ENCODE data around the gene COLQ.
"Not testable (repeated sequence)": the region's sequence is repeated elsewhere in the genome, so short reads cannot be mapped to it uniquely, and the experiment has no call there.

The COLQ gene

DNA sequence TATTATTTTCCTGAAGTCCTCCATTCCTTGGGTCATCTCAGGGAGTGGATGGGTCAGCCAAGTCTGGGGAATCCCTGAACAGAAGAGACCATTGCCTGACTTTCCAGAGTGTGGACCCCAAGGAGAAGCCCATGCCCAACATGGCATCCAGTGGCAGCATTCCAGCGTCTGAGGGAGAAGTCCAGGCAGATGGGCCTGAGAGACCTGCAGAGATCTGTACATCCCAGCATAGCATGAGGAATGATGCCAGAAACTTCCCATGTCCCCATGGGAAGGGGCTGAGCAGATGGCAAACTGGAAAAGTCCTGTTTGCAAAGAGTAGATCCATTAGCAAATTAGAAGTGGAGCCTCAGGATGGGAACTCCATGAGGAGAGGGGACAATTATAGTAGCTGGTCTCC lies 17.6 kb upstream of the COLQ start:
- Histone ChIP-seq H3K36me3 (ENCODE audit: control insufficient read depth, insufficient read depth, low read length) (no peaks in the 10 kb centered on the region), H3K9me3 (ENCODE audit: control insufficient read depth, low read length) (no peaks in the 10 kb centered on the region), H3K27ac (ENCODE audit: low read depth, low read length, severe bottlenecking) (no peak overlapping the region), H3K4me1 (ENCODE audit: control insufficient read depth, insufficient read depth, low read length, poor library complexity, severe bottlenecking) (no peaks in the 10 kb centered on the region), H3K4me3 (ENCODE audit: extremely low read depth, insufficient read depth, low read length, poor library complexity, severe bottlenecking) (no peak overlapping the region)
- WGBS, 2 experiments (ENCODE audit: insufficient coverage in 2 of 2): 85 to 89% methylated on average over 1 of the region's 1 CpG

DNA sequence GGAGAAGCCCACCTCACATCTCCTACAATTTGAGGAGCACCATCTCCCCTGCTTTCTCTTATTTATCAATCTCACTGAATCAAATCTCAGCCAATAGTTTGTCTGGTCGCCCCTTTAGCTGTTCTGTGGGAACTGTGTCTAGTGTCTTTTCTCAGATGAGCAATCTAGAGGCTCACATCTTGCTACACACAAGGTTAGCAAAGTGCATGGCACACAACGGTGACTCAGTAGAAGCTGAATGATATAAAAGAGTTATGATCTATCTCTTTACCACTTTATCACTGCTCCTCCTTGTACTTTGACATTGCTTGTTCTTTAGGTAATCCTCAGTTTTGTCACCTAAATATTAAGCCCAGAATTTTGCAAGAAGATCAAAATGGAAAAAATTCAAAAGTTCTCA lies 16.8 kb upstream of the COLQ start:
- Histone ChIP-seq H3K36me3 (ENCODE audit: control insufficient read depth, insufficient read depth, low read length) (no peaks in the 10 kb centered on the region), H3K9me3 (ENCODE audit: control insufficient read depth, low read length) (no peaks in the 10 kb centered on the region), H3K4me1 (ENCODE audit: control insufficient read depth, insufficient read depth, low read length, poor library complexity, severe bottlenecking) (no peaks in the 10 kb centered on the region), H3K4me3 (ENCODE audit: extremely low read depth, insufficient read depth, low read length, poor library complexity, severe bottlenecking) (no peak overlapping the region), H3K27ac (ENCODE audit: low read depth, low read length, severe bottlenecking) (no peak overlapping the region)
- WGBS, 2 experiments (ENCODE audit: insufficient coverage in 2 of 2): 100% methylated on average over 1 of the region's 2 CpGs; no CpG with 5 or more reads in 1 of the 2 experiments

DNA sequence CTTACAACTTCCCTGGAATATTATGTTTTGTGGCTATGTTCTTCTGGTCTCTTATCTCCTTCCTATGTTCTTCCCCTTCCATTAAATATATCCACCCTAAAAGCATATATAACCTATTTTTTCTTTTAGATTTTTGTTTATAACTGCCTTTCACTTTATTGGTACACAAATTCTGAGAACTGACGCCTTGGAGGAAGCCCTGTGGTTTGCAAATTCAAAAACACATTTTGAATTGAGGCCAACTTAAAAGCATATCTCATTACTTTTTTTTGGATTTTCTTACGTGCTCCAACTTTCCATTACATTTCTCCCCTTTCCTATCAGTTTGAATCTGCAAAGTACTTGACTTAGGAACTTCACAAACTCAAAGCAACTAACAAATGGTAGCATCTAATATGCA lies 15.3 kb upstream of the COLQ start:
- Histone ChIP-seq H3K9me3 (ENCODE audit: control insufficient read depth, low read length) (no peaks in the 10 kb centered on the region), H3K4me1 (ENCODE audit: control insufficient read depth, insufficient read depth, low read length, poor library complexity, severe bottlenecking) (no peaks in the 10 kb centered on the region), H3K4me3 (ENCODE audit: extremely low read depth, insufficient read depth, low read length, poor library complexity, severe bottlenecking) (no peak overlapping the region), H3K27ac (ENCODE audit: low read depth, low read length, severe bottlenecking) (no peak overlapping the region), H3K36me3 (ENCODE audit: control insufficient read depth, insufficient read depth, low read length) (no peaks in the 10 kb centered on the region)
- WGBS, 2 experiments (ENCODE audit: insufficient coverage in 2 of 2): 83 to 92% methylated on average over 1 to 2 of the region's 2 CpGs

DNA sequence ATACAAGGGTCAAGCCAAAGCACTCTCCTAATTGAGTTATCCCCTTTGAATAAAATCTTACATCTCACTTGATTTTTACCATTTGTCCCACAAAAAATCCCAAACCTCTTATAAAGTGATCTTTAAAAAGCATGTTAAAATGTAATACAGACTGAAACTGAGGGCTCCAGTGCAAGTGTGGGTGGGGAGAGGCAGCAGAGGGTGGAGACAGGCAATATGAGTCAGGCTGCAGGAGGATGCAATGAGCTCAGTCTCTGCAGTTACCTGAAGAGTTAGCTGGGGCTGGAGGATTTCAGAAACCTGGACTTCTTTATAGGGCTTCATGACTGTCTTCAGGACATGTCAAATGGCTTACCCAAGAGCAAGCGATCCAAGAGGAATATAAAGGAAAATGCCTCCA lies 14.2 kb upstream of the COLQ start:
- 88 to 100% methylated on average over 1 of the region's 1 CpG for WGBS, 2 experiments (ENCODE audit: insufficient coverage in 2 of 2)
- H3K4me3 ChIP-seq (ENCODE audit: extremely low read depth, insufficient read depth, low read length, poor library complexity, severe bottlenecking): no peak overlapping the region
- no peaks in the 10 kb centered on the region for H3K9me3 ChIP-seq (ENCODE audit: control insufficient read depth, low read length)
- H3K36me3 ChIP-seq (ENCODE audit: control insufficient read depth, insufficient read depth, low read length): no peaks in the 10 kb centered on the region
- H3K4me1 ChIP-seq (ENCODE audit: control insufficient read depth, insufficient read depth, low read length, poor library complexity, severe bottlenecking): no peaks in the 10 kb centered on the region
- no peak overlapping the region for H3K27ac ChIP-seq (ENCODE audit: low read depth, low read length, severe bottlenecking)

DNA sequence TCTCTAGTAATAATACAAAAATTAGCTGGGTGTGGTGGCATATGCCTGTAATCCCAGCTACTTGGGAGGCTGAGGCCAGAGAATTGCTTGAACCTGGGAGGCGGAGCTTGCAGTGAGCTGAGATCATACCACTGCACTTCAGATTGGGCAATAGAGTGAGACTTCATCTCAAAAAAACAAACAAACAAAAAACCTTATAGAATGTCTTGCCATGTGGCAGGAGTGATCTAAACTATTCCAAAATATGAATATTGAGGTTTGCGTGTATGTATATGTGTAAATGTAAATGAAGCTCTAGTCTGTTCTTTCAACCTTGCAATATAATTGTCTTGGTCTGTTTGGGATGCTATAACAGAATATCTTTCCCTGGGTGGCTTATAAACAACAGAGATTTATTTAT lies 11.1 kb upstream of the COLQ start:
- not testable (repeated sequence) for H3K4me1 ChIP-seq (ENCODE audit: control insufficient read depth, insufficient read depth, low read length, poor library complexity, severe bottlenecking); H3K27ac ChIP-seq (ENCODE audit: low read depth, low read length, severe bottlenecking); H3K4me3 ChIP-seq (ENCODE audit: extremely low read depth, insufficient read depth, low read length, poor library complexity, severe bottlenecking); H3K36me3 ChIP-seq (ENCODE audit: control insufficient read depth, insufficient read depth, low read length); H3K9me3 ChIP-seq (ENCODE audit: control insufficient read depth, low read length)
- WGBS, 2 experiments (ENCODE audit: insufficient coverage in 2 of 2): 86% methylated on average over 1 of the region's 2 CpGs; no CpG with 5 or more reads in 1 of the 2 experiments

DNA sequence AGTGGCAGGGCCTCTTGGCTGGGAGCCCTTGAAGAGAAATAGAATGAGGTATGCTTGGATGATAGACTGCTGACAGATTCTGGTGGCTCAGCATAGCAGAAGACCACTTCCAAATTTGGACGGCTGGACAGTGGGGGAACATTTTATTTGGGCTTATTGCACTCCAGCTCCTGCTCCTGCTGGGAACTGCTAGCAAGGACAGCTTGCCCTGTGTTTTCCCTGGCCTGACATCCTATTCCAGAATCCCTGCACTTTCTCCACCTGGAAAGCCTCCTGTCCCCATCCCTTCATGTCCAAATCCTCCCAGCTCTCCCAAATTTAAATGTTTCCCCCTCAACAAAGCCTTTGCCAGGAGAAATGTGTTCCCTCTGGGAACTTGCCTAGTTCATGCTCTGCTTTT lies 9.8 kb upstream of the COLQ start:
- 75% methylated on average over 1 of the region's 1 CpG; no CpG with 5 or more reads in 1 of the 2 experiments for WGBS, 2 experiments (ENCODE audit: insufficient coverage in 2 of 2)
- H3K4me3 ChIP-seq (ENCODE audit: extremely low read depth, insufficient read depth, low read length, poor library complexity, severe bottlenecking): no peak overlapping the region

DNA sequence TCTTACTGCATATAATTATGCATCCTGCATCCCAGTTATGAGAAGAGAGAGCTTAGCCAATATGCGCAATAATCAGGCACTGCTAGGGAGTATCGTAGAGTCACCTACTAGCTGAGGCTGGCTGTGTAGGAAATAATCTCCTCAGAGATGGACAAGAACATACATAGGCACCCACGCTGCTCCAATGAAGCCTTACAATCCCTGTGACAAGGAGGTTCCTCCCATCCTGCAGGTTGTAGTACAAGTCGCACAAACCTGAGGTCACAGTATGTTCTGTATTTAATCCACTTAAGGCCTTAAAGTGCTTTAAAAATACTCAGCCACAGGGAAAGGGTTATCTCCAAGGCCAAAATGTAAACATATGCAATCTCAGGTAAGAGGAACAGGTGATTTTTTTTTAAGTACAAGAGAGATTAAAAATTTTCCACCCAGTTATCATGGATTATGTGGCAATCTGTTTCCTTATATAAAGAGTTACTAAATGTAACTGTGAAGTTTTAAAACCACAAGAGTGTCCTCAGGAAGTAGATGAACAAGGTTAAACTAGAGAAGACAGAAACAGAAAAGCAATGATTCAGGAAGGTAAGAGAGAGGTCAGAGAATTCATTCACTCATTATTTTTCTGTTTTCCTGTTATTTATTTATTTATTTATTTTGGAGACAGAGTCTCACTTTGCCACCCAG lies 7.5 kb upstream of the COLQ start:
- no peaks in the 10 kb centered on the region for H3K36me3 ChIP-seq (ENCODE audit: control insufficient read depth, insufficient read depth, low read length)
- no peak overlapping the region for H3K4me3 ChIP-seq (ENCODE audit: extremely low read depth, insufficient read depth, low read length, poor library complexity, severe bottlenecking)
- WGBS, 2 experiments (ENCODE audit: insufficient coverage in 2 of 2): 92 to 100% methylated on average over 1 to 3 of the region's 4 CpGs
- no peaks in the 10 kb centered on the region for H3K9me3 ChIP-seq (ENCODE audit: control insufficient read depth, low read length)
- H3K4me1 ChIP-seq (ENCODE audit: control insufficient read depth, insufficient read depth, low read length, poor library complexity, severe bottlenecking): peaks cover 3% of the 10 kb centered on the region
- H3K27ac ChIP-seq (ENCODE audit: low read depth, low read length, severe bottlenecking): no peak overlapping the region

More for the DNA sequence above, 9.8 kb upstream of the COLQ start:
- H3K36me3 ChIP-seq (ENCODE audit: control insufficient read depth, insufficient read depth, low read length): no peaks in the 10 kb centered on the region
- H3K27ac ChIP-seq (ENCODE audit: low read depth, low read length, severe bottlenecking): no peak overlapping the region
- H3K9me3 ChIP-seq (ENCODE audit: control insufficient read depth, low read length): no peaks in the 10 kb centered on the region
- peaks cover 3% of the 10 kb centered on the region for H3K4me1 ChIP-seq (ENCODE audit: control insufficient read depth, insufficient read depth, low read length, poor library complexity, severe bottlenecking)

DNA sequence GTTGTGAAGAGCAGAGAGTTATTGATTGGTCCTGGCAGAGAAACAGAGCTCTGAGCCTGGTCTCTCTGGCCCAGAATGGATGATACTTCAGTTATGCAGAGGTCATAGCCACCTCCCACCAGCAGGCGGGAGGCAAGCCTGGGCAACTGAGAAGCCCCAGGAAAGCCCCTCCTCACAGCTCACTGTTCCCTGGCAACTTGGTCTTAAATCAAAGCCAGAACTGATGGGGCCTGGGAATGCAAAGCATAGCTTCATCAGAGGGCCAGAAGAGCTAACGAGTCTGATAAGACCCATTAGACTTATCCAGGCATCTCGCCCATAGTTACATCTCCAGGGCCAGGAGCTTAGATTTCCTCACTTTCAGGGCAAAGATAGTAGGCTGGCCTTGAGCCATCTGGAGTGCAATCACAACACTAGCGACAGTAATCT lies 5.5 kb upstream of the COLQ start:
- Histone ChIP-seq H3K4me3 (ENCODE audit: extremely low read depth, insufficient read depth, low read length, poor library complexity, severe bottlenecking) (no peak overlapping the region), H3K4me1 (ENCODE audit: control insufficient read depth, insufficient read depth, low read length, poor library complexity, severe bottlenecking) (peaks cover 3% of the 10 kb centered on the region), H3K36me3 (ENCODE audit: control insufficient read depth, insufficient read depth, low read length) (no peaks in the 10 kb centered on the region), H3K27ac (ENCODE audit: low read depth, low read length, severe bottlenecking) (no peak overlapping the region), H3K9me3 (ENCODE audit: control insufficient read depth, low read length) (no peaks in the 10 kb centered on the region)
- WGBS, 2 experiments (ENCODE audit: insufficient coverage in 2 of 2): 40 to 41% methylated on average over 3 of the region's 4 CpGs

DNA sequence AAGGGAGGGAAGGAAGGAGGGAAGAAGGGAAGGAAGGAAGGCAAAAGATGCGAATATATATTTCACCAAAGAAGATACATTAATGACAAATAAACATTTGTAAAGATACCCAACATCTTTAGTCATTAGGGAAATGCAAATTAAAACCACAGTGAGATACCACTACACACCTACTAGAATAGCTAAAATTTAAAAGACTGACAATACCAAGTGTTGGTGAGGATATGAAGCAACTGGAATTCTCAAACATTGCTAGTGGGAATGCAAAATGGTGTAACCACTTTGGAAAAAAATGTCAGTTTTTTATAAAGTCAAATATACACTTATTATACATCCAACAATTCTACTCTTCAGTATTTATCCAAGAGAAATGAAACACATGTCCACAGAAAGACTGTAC lies 4.3 kb upstream of the COLQ start:
- WGBS, 2 experiments (ENCODE audit: insufficient coverage in 2 of 2): no CpG with 5 or more reads among the region's 1 CpG
- H3K9me3 ChIP-seq (ENCODE audit: control insufficient read depth, low read length): no peaks in the 10 kb centered on the region
- H3K27ac ChIP-seq (ENCODE audit: low read depth, low read length, severe bottlenecking): no peak overlapping the region

DNA sequence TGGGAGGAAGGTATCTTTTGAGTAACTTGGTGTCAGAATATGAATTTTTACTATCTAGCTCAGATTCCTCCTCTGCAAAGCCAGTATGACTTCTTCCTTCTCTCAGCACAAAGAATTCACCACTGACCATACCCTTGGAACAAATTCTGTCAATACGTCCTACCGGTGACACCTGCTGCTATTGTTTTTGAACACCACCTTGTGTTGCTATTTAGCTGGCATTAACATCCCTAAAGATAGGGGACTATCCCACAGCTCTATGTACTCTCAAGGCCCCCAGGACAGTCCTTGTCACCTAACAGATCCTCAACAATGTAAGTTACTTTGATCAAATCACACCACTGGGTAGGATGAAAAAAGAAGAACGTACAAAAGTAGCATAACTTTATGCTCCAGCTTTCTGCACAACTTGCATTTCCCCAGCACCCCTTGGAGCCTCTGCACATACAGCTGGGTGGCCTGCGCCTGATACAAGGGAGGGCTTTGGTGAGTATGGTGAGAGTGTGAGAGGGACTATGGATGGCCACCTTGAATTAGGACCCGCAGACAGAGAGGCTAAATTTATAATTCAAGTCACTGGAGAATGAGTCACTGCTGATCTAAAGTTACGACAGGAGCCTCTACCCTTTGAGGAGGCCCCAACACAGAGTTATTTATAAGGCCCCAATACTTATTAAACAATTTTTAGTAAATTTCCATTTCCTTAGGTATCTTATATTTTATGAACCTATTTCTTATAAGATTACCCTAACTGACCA lies 2.3 kb upstream of the COLQ start:
- H3K9me3 ChIP-seq (ENCODE audit: control insufficient read depth, low read length): no peaks in the 10 kb centered on the region
- H3K4me1 ChIP-seq (ENCODE audit: control insufficient read depth, insufficient read depth, low read length, poor library complexity, severe bottlenecking): peaks cover 14% of the 10 kb centered on the region
- no peak overlapping the region for H3K4me3 ChIP-seq (ENCODE audit: extremely low read depth, insufficient read depth, low read length, poor library complexity, severe bottlenecking)
- no peak overlapping the region for H3K27ac ChIP-seq (ENCODE audit: low read depth, low read length, severe bottlenecking)
- H3K36me3 ChIP-seq (ENCODE audit: control insufficient read depth, insufficient read depth, low read length): no peaks in the 10 kb centered on the region
- WGBS, 2 experiments (ENCODE audit: insufficient coverage in 2 of 2): 57 to 67% methylated on average over 3 of the region's 6 CpGs

More for the DNA sequence above, 4.3 kb upstream of the COLQ start:
- Histone ChIP-seq H3K36me3 (ENCODE audit: control insufficient read depth, insufficient read depth, low read length) (no peaks in the 10 kb centered on the region), H3K4me3 (ENCODE audit: extremely low read depth, insufficient read depth, low read length, poor library complexity, severe bottlenecking) (no peak overlapping the region), H3K4me1 (ENCODE audit: control insufficient read depth, insufficient read depth, low read length, poor library complexity, severe bottlenecking) (peaks cover 14% of the 10 kb centered on the region)

DNA sequence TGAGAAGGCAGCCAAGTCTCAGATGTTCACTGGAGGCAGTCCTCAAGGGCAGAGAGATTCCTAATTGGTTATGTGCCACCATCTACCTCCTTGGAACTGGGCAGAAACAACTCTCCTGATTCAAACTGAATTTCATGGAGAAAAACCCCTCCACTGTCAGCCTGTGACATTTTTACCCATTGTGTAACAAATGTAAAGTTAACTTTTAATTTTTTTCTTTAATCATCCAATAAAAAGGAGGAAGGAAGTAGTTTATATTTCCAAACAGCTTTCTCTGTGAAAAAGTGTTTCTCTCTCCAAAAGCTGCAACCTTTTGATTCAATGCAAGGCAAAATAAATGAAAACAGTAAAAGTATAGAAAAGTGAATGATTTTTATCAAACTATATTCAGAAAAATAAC lies 510 bp upstream of the COLQ start:
- no peaks in the 10 kb centered on the region for H3K9me3 ChIP-seq (ENCODE audit: control insufficient read depth, low read length)
- H3K27ac ChIP-seq (ENCODE audit: low read depth, low read length, severe bottlenecking): no peak overlapping the region
- H3K36me3 ChIP-seq (ENCODE audit: control insufficient read depth, insufficient read depth, low read length): no peaks in the 10 kb centered on the region
- no peak overlapping the region for H3K4me3 ChIP-seq (ENCODE audit: extremely low read depth, insufficient read depth, low read length, poor library complexity, severe bottlenecking)
- H3K4me1 ChIP-seq (ENCODE audit: control insufficient read depth, insufficient read depth, low read length, poor library complexity, severe bottlenecking): peaks cover 14% of the 10 kb centered on the region
